ENCODE results near the gene IL1RAP. TPM values are rescaled to one million over a fixed set of nuclear protein-coding genes. Genes with fewer than 3 reads are reported as not detected.
"Not testable (repeated sequence)": the region's sequence is repeated elsewhere in the genome, so short reads cannot be mapped to it uniquely, and the experiment has no call there.

The IL1RAP gene
- total RNA-seq, 1 donor from 2014 or later: 32.0 TPM

- DNase-seq (ENCODE audit: low spot score): no peak
Observed at GRCh38 chr3:190666821-190667220, 152.9 kb downstream of the IL1RAP start.

DNA sequence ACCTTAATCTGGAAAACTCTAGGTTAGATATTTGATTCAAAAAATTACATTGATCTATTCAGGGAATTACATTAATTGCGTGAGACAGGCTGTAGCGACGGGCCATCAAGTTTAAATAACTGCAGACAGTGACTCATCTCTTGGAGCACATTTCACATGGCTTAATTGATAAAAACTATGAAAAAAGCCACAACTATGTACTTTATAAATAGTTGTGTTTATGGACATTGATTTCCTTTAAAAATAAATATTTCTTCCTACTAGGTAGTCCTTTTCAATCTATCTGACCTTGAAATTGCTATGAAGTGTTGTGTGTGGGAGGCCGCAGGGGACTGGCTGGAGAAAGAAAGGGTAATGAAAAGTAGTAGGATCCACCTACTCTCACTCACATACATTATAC lies 157.8 kb downstream of the IL1RAP start:
- DNase-seq (ENCODE audit: low spot score): no peak

- DNase-seq (ENCODE audit: low spot score): no peak
Observed at GRCh38 chr3:190673148-190673547, 159.3 kb downstream of the IL1RAP start.

DNA sequence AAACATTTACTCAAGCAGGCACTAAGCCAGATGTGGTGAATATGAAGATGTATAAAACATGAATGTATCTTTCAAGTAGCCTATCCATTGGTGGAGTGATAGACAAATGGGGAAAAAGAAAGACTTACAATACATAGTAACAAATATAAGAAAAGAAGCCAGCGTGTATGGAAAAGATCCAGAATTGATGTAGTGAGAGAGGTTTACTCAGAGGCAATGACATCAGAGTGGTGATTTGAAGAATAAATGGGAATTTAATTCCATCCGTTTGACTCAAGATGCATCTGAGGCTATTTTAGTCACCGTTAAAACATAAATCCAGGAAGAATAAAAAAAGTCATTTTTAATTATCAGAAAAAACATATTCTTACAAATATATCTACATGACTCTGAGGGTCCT lies 162.6 kb downstream of the IL1RAP start:
- DNase-seq (ENCODE audit: low spot score): no peak

- DNase-seq (ENCODE audit: low spot score): no peak
Observed at GRCh38 chr3:190677001-190677400, 163.1 kb downstream of the IL1RAP start.

- DNase-seq (ENCODE audit: low spot score): not testable (repeated sequence)
Observed at GRCh38 chr3:190677868-190678267, 164.0 kb downstream of the IL1RAP start.

- no peak for DNase-seq (ENCODE audit: low spot score)
Observed at GRCh38 chr3:190680691-190681090, 166.8 kb downstream of the IL1RAP start.

DNA sequence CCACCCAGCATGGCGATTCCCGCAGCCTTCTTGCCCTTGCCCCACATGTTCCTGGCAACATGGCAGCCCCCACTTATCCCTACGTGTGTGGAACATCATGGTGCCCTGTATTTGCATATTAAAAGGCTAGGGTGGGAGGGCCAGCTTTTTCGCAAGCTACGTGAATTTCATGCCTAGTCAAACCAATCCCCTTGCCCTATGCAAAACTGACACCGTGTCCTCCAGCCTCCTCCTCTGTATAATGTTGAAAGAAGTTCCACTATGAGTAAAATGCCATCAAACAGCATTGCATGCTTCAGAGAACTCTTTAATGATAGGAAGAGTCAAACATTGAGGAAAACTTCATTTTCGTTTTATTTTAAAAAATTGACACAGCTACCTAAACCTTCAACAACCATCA lies 170.9 kb downstream of the IL1RAP start:
- no peak for DNase-seq (ENCODE audit: low spot score)

- DNase-seq (ENCODE audit: low spot score): no peak
Observed at GRCh38 chr3:190686011-190686410, 172.1 kb downstream of the IL1RAP start.

DNA sequence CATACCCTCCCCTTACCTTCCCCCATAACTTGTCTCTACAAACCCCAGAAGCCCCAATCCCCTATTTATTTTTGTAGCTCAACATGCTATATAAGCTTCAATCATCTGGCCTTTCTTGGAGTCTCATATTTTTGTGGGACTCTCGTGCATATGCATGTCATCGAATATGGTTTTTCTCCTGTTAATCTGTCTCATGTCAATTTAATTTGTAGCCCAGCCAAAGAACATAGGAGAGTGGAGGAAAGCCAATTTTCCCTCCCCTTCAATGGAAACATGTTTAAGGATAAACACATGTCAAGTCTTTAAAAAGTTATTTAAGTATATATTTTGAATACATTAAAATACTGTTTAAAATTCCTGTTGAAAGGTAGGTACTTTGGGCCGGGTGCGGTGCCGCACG lies 176.4 kb downstream of the IL1RAP start:
- no peak for DNase-seq (ENCODE audit: low spot score)

DNA sequence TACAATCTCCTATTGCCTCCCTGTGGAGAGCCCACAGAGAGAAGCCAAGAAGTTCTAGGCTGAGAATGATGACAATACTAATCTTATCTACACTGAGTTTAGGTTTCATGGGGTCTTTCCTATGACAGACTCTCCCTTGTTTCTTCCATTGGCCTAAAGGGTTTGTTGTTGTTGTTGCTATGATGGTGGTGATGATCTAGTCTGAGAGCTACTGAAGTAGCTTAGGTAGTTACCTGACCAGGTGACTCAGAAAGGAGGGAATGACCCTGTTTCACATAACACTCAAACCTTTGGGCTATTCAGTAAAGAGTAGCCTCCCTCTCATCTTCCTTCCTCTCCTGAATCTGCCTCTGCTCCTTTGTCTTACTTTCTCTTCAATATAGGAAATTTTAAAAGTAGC lies 178.4 kb downstream of the IL1RAP start:
- no peak for DNase-seq (ENCODE audit: low spot score)

DNA sequence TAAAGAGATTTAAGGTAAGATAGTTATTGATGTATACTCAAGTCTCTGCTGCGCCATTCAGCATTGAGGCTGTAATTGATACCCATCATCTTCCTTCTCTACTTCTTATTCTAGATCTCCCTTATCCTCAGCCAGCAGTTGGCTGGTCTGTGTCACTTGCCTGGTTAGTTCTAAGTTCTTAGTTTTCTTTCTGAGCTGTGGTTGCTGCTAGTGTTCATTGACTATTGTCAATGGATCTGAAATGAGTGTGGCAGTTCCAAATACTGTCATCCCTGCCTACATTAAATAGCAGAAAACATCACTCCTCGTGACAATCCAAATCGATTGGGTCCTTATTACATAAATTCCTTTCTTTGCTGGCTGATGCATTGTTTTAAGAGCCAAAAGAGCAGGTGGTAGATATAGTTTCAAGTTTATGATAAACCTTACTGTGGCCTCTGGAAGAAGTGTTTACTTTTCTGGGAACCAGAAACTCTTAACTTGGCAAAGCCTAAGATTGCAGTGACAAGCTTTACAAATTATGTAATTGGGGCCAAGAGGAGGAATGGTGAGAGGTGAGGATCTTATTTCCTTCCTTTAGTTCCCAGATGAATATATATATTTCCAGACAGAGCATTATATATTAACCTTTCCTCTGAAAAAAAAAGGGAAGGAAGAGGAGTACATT lies 180.6 kb downstream of the IL1RAP start:
- DNase-seq (ENCODE audit: low spot score): no peak

GRCh38 chr3:190695225-190695624 lies 181.3 kb downstream of the IL1RAP start:
- no peak for DNase-seq (ENCODE audit: low spot score)

- no peak for DNase-seq (ENCODE audit: low spot score)
Observed at GRCh38 chr3:190695994-190696393, 182.1 kb downstream of the IL1RAP start.

- DNase-seq (ENCODE audit: low spot score): no peak
Observed at GRCh38 chr3:190696777-190697501, 183.1 kb downstream of the IL1RAP start.

- no peak for DNase-seq (ENCODE audit: low spot score)
Observed at GRCh38 chr3:190697502-190697830, 183.6 kb downstream of the IL1RAP start.

DNA sequence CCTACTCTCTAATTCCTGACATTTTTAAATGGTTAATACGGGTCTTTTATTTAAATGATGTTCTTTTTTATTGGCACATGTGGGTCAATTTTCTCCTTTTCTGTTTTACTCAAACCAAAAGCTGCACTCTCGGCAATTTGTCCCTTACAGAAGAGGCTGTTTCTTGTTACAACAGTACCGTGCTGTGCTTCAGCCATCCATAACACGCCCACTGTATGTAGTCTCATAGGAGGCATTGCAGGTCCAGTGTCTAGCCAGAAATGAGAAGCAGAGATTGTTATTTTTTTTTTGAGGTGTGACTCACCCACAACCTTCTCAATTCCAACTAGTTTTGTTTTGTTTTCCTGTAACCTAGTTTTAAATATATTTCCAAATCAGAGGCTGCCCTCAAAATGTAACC lies 184.0 kb downstream of the IL1RAP start:
- DNase-seq (ENCODE audit: low spot score): no peak

DNA sequence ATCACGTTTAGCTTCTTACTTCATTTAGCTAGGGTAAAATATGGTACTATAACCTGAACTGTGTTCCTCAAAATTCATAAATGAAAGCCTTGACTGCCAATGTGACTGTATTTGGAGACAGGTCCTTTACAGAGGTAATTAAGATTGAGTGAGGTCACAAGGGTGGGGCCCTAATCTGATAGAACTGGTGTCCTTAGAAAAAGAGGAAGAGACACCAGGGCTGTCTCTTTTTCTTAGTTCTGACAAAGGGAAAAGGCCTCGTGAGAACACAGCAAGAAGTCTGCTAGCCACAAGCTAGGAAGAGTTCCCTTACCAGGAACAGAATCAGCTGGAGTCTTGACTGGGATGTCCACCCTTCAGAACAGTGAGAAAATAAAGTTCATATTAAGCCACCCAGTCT lies 185.9 kb downstream of the IL1RAP start:
- DNase-seq (ENCODE audit: low spot score): no peak

GRCh38 chr3:190701096-190701532 lies 187.2 kb downstream of the IL1RAP start:
- DNase-seq (ENCODE audit: low spot score): peak; percentile 47

- DNase-seq (ENCODE audit: low spot score): no peak
Observed at GRCh38 chr3:190706582-190706981, 192.7 kb downstream of the IL1RAP start.
